ENCODE results near the gene UNC5CL.

UNC5CL gene

DNA sequence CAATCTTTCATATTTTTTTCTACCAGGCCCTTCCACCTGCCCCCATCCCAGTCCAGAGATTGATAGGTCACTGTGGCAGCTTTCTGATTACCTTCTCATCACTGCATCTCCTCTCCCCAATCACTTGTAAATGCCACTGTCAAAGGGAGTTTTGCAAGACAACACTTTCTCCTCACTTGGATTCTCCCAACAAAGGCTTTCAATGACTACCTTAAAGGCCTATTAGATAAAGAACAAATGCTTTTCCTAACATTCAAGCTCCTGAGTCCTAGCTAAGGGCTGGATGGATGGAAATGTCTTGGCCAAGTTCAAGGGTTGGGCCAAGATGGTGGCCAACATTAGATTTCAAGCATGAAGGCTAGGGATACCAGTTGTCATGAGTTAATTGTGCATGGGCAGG is 55.3 kb downstream of the UNC5CL start:
- TF ChIP-seq CREB1 (IDR thresholded peaks at IDR 0.05; ENCODE audit: low read depth) (no peak), FOXM1 (IDR thresholded peaks at IDR 0.05; ENCODE audit: borderline replicate concordance, low read depth) (no peak), EGR1 (IDR thresholded peaks at IDR 0.05) (no peak), TAF1 (IDR thresholded peaks at IDR 0.05; ENCODE audit: low read depth) (no peak), REST (IDR thresholded peaks at IDR 0.05; ENCODE audit: low read depth) (no peak), ZBTB7A (IDR thresholded peaks at IDR 0.05; ENCODE audit: low read depth) (no peak), CEBPB (IDR thresholded peaks at IDR 0.05) (no peak)

- no peak for TF ChIP-seq CREB1 (IDR thresholded peaks at IDR 0.05; ENCODE audit: low read depth)
- TF ChIP-seq RAD21 (IDR thresholded peaks at IDR 0.05; ENCODE audit: low read depth), result no peak
- TF ChIP-seq NFIC (IDR thresholded peaks at IDR 0.05), result no peak
- no peak for TF ChIP-seq EGR1 (IDR thresholded peaks at IDR 0.05)
- TF ChIP-seq YY1 (IDR thresholded peaks at IDR 0.05; ENCODE audit: low read depth), result no peak
- no peak for TF ChIP-seq TAF1 (IDR thresholded peaks at IDR 0.05; ENCODE audit: low read depth)
- no peak for TF ChIP-seq CEBPB (IDR thresholded peaks at IDR 0.05)
- no peak for TF ChIP-seq FOXM1 (IDR thresholded peaks at IDR 0.05; ENCODE audit: borderline replicate concordance, low read depth)
- TF ChIP-seq TEAD4 (IDR thresholded peaks at IDR 0.05), result no peak
- TF ChIP-seq, protein P1, sequence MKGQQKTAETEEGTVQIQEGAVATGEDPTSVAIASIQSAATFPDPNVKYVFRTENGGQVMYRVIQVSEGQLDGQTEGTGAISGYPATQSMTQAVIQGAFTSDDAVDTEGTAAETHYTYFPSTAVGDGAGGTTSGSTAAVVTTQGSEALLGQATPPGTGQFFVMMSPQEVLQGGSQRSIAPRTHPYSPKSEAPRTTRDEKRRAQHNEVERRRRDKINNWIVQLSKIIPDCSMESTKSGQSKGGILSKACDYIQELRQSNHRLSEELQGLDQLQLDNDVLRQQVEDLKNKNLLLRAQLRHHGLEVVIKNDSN (IDR thresholded peaks at IDR 0.05), result no peak
Observed at GRCh38 chr6:40982917-40983316, 56.1 kb downstream of the UNC5CL start.

DNA sequence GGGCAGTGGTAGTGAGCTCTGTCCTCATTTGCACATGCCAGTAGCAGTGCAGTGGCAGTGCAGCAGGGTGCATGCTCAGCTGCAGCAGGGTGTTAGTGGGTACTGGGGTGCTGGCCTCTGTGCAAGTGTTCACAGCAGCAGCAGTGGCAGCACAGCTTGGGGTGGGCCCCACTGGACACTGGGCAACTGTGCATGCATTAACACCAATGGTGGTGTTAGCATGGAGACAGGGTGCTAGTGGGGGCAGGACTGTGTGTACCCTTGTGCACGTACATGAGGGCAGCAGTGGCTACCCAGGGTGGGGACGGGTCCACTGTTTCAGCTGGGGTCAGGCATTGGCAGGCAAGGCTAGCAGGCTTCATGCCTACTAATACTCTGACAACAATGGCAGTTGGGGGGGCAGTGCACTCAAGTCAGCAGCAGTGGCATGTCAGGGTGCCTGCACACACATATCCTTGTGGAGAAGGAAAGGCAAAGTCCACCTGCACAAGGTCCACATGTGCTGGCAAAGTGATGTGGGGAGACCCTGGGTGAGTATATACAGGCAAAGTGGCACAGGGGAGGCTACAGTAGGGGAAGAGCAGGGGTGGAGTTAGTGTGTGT is 60.2 kb downstream of the UNC5CL start:
- TF ChIP-seq FOXM1 (IDR thresholded peaks at IDR 0.05; ENCODE audit: borderline replicate concordance, low read depth) (no peak), TCF12 (IDR thresholded peaks at IDR 0.05; ENCODE audit: low read depth) (no peak), EP300 (IDR thresholded peaks at IDR 0.05; ENCODE audit: borderline replicate concordance) (no peak), CREB1 (IDR thresholded peaks at IDR 0.05; ENCODE audit: low read depth) (no peak), YY1 (IDR thresholded peaks at IDR 0.05; ENCODE audit: low read depth) (no peak), REST (IDR thresholded peaks at IDR 0.05; ENCODE audit: low read depth) (no peak), ZBTB7A (IDR thresholded peaks at IDR 0.05; ENCODE audit: low read depth) (no peak), CEBPB (IDR thresholded peaks at IDR 0.05) (no peak), TEAD4 (IDR thresholded peaks at IDR 0.05) (no peak)
- TF ChIP-seq, protein P1 (IDR thresholded peaks at IDR 0.05), result no peak
- TF ChIP-seq, protein P2, sequence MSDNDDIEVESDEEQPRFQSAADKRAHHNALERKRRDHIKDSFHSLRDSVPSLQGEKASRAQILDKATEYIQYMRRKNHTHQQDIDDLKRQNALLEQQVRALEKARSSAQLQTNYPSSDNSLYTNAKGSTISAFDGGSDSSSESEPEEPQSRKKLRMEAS (IDR thresholded peaks at IDR 0.05), result no peak

DNA sequence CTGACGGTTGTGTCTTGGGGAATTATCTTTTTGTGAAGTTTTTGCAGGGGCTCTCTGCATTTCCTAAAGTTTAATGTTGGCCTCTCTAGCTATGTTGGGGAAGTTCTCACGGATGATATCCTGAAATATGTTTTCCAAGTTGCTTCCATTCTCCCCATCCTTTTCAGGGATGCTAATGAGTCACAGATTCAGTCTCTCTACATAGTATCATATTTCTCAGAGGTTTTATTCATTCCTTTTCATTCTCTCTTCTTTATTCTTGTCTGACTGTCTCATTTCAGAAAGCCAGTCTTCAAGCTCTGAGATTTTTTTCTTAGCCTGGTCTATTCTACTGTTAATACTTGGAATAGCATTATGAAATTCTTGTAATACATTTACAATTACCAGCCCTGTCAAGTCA is 61.3 kb downstream of the UNC5CL start:
- TF ChIP-seq ZBTB7A (IDR thresholded peaks at IDR 0.05; ENCODE audit: low read depth) (no peak), FOXM1 (IDR thresholded peaks at IDR 0.05; ENCODE audit: borderline replicate concordance, low read depth) (no peak), TEAD4 (IDR thresholded peaks at IDR 0.05) (no peak), EGR1 (IDR thresholded peaks at IDR 0.05) (no peak), YY1 (IDR thresholded peaks at IDR 0.05; ENCODE audit: low read depth) (no peak), CREB1 (IDR thresholded peaks at IDR 0.05; ENCODE audit: low read depth) (no peak), NFIC (IDR thresholded peaks at IDR 0.05) (no peak), RAD21 (IDR thresholded peaks at IDR 0.05; ENCODE audit: low read depth) (no peak), REST (IDR thresholded peaks at IDR 0.05; ENCODE audit: low read depth) (no peak), TCF12 (IDR thresholded peaks at IDR 0.05; ENCODE audit: low read depth) (no peak), TAF1 (IDR thresholded peaks at IDR 0.05; ENCODE audit: low read depth) (no peak), CEBPB (IDR thresholded peaks at IDR 0.05) (no peak), EP300 (IDR thresholded peaks at IDR 0.05; ENCODE audit: borderline replicate concordance) (no peak)
- TF ChIP-seq, protein P1 (IDR thresholded peaks at IDR 0.05), result no peak
- TF ChIP-seq, protein P2 (IDR thresholded peaks at IDR 0.05), result no peak
